Upper lobe of left lung (tissue), 4 donors: ENCODE data around the gene PIM2.
A peak's percentile ranks its signal among the peaks of the same experiment; 100 is the strongest.

Experiments used
- EP300 ChIP-seq, 4 donors: sonication (generic); formaldehyde crosslinking; IDR thresholded peaks; one replicate each; pipeline ENCODE4 v1.5.1; 2017; ENCODE audit warnings: antibody characterized with exemption in 4 of 4, control low read depth in 2 of 4
- POLR2A ChIP-seq, 4 donors: fragments of 450-650 bp; IDR thresholded peaks; one replicate each; pipeline ENCODE4 v1.5.1; 2016 to 2017; ENCODE audit warnings: antibody characterized with exemption in 4 of 4, mild to moderate bottlenecking in 2 of 4
- POLR2AphosphoS5 ChIP-seq, 2 donors: sonication (generic); formaldehyde crosslinking; IDR thresholded peaks; one replicate each; pipeline ENCODE4 v1.5.1; 2017; ENCODE audit warnings: antibody characterized with exemption in 2 of 2
- TF ChIP-seq, protein P1 (sequence below), 6 experiments: fragments of 450-650 bp in 4 of 6; fragments of 200-600 bp in 2 of 6; sonication (generic) in 2 of 6; IDR thresholded peaks; one replicate each; pipeline ENCODE4 v1.5.1; 2016 to 2019; ENCODE audit warnings: antibody characterized with exemption in 6 of 6

DNA sequence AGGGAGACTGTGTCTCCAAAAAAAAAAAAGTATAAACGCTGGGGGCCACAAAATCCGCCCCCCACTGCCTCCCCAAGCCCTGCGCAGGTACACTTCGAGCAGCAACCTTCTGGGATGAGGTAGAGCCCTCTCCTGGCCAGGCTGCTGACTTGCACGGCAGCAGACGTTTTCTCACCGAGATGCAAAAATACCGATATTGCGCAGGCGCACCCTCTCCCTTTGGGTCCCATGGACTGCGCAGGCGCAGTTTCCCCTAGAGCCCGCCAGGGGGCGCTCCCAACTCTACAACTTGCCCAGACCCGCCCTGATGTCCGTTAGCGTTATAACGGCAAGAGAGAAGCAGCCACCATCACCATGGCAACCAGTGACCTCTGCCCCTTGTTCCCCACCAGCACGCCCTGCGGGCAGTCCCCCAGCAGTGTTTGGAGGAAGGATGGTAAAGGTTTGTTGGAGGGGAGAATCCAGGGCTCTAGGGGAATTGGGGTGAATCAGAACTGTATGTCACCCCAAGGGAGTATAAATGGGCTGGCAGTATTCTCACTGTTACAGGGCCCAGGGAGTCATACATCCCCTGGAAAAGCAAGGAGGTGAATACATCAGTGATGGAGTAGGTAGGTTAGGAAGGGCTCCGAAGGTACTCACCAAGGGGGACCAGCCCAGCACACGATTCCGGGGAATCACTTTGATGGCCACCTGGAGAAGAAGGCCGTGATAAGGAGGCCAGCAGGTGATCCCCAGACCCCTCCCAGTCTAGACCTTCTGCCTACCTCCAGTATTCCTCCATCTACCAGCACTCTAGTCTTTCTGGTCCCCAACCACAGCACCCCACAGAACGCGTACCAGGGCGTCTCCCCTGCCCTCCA lies 1.5 kb downstream of the PIM2 start:
- TF ChIP-seq POLR2AphosphoS5 (IDR thresholded peaks at IDR 0.05) (peak; percentile 33 to 43), EP300 (IDR thresholded peaks at IDR 0.05) (no peak), POLR2A (IDR thresholded peaks at IDR 0.05) (peak in 1 of 4 donors; percentile 16)
- TF ChIP-seq, protein P1, sequence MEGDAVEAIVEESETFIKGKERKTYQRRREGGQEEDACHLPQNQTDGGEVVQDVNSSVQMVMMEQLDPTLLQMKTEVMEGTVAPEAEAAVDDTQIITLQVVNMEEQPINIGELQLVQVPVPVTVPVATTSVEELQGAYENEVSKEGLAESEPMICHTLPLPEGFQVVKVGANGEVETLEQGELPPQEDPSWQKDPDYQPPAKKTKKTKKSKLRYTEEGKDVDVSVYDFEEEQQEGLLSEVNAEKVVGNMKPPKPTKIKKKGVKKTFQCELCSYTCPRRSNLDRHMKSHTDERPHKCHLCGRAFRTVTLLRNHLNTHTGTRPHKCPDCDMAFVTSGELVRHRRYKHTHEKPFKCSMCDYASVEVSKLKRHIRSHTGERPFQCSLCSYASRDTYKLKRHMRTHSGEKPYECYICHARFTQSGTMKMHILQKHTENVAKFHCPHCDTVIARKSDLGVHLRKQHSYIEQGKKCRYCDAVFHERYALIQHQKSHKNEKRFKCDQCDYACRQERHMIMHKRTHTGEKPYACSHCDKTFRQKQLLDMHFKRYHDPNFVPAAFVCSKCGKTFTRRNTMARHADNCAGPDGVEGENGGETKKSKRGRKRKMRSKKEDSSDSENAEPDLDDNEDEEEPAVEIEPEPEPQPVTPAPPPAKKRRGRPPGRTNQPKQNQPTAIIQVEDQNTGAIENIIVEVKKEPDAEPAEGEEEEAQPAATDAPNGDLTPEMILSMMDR (IDR thresholded peaks at IDR 0.05): peak; percentile 92 to 98 (median 97)
